ENCODE data around the gene B2M.
"Not testable (repeated sequence)": the region's sequence is repeated elsewhere in the genome, so short reads cannot be mapped to it uniquely, and the experiment has no call there.

Gene B2M

GRCh38 chr15:44720460-44721176 lies 9.3 kb downstream of the B2M start:
- DNase-seq: no peak

- DNase-seq: no peak
Measured at GRCh38 chr15:44722011-44722410, 10.7 kb downstream of the B2M start.

GRCh38 chr15:44726136-44726535 lies 14.8 kb downstream of the B2M start:
- DNase-seq: no peak

- DNase-seq: no peak
Measured at GRCh38 chr15:44726568-44727484, 15.5 kb downstream of the B2M start.

- DNase-seq: no peak
Measured at GRCh38 chr15:44727485-44728231, 16.3 kb downstream of the B2M start.

- DNase-seq: not testable (repeated sequence)
Measured at GRCh38 chr15:44728232-44728575, 16.9 kb downstream of the B2M start.

GRCh38 chr15:44728576-44729407 lies 17.5 kb downstream of the B2M start:
- DNase-seq: peak; percentile 94

- no peak for DNase-seq
Measured at GRCh38 chr15:44729408-44730127, 18.3 kb downstream of the B2M start.

- no peak for DNase-seq
Measured at GRCh38 chr15:44734839-44735481, 23.6 kb downstream of the B2M start.

- no peak for DNase-seq
Measured at GRCh38 chr15:44735482-44736180, 24.3 kb downstream of the B2M start.

GRCh38 chr15:44736181-44736765 lies 25.0 kb downstream of the B2M start, which contains the start of gene TRIM69:
Gene TRIM69 (plus strand): TSS chr15:44736528. CDS start chr15:44736705, 177 bp downstream.
- DNase-seq: no peak

- no peak for DNase-seq
Measured at GRCh38 chr15:44738340-44738984, 27.1 kb downstream of the B2M start.

- not testable (repeated sequence) for DNase-seq
Measured at GRCh38 chr15:44739222-44739847, 28.0 kb downstream of the B2M start.

GRCh38 chr15:44743454-44743853 lies 32.1 kb downstream of the B2M start:
- DNase-seq: not testable (repeated sequence)

GRCh38 chr15:44753345-44753744 lies 42.0 kb downstream of the B2M start:
- no peak for DNase-seq

GRCh38 chr15:44763187-44763586 lies 51.9 kb downstream of the B2M start:
- DNase-seq: no peak

- DNase-seq: no peak
Measured at GRCh38 chr15:44763848-44764247, 52.5 kb downstream of the B2M start.

GRCh38 chr15:44765036-44765435 lies 53.7 kb downstream of the B2M start:
- DNase-seq: no peak
